DMS53 treated with DMSO at 0.1 percent for 48 hours (cell line): ENCODE results near the gene VCY1B.
"Not testable (repeated sequence)": the region's sequence is repeated elsewhere in the genome, so short reads cannot be mapped to it uniquely, and the experiment has no call there.

Experiments used
- DNase-seq: peaks from one replicate; lab custom pipeline; 2025; ENCODE audit not compliant: unreplicated experiment; lab: John Stamatoyannopoulos, UW

VCY1B gene

GRCh38 chrY:14055927-14056326 is at the start of gene VCY1B:
Gene VCY1B (plus strand): TSS chrY:14056227. CDS start chrY:14056290, 63 bp downstream.
- not testable (repeated sequence) for DNase-seq

GRCh38 chrY:14011916-14012315 is 44.1 kb upstream of the VCY1B start:
- DNase-seq: not testable (repeated sequence)

- not testable (repeated sequence) for DNase-seq
Measured at GRCh38 chrY:14030395-14030794, 25.6 kb upstream of the VCY1B start.

- DNase-seq: no peak
Measured at GRCh38 chrY:14085877-14086276, 29.9 kb downstream of the VCY1B start.
